AG09319 (cell line): ENCODE measurements around the gene RFX2.
"Not testable (repeated sequence)": the region's sequence is repeated elsewhere in the genome, so short reads cannot be mapped to it uniquely, and the experiment has no call there.

Experiments
- DNase-seq: peaks from one replicate; pipeline ENCODE4 v3.0.0-alpha.2; 2010; ENCODE audit warnings: low read depth; ENCODE audit errors: extremely low read depth
- CTCF ChIP-seq: IDR thresholded peaks from 2 replicates; pipeline ENCODE4 v1.5.1; 2011; ENCODE audit warnings: low read depth, mild to moderate bottlenecking, inconsistent platforms, low read length, moderate library complexity

The RFX2 gene

GRCh38 chr19:6035026-6035425, 75.3 kb downstream of the RFX2 start:
- TF ChIP-seq CTCF, result no peak
- DNase-seq, result no peak

- no peak for DNase-seq
- TF ChIP-seq CTCF, result no peak
Observed at GRCh38 chr19:6034512-6034911, 75.8 kb downstream of the RFX2 start.

DNA sequence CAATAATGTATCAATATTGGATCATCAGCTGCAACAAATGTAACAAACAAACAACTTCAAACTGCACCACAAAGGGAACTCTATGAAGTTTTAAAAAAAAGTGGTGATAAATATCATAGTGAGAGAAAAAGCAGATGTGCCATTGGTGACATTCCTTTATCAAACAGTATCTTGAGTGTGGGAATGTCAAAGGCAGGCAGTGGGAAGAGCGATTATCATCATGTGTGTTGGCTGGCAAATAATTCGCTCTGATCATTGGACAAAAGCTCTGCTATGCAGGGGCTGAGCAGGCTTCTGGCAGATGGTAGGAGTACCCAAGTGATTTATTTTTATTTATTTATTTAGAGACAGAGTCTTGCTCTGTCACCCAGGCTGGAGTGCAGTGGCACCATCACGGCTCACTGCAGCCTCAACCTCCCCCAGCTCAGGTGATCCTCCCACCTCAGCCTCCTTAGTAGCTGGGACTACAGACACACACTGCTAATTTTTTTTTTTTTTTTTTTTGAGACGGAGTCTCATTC, 76.5 kb downstream of the RFX2 start:
- DNase-seq, result no peak
- TF ChIP-seq CTCF, result no peak

DNA sequence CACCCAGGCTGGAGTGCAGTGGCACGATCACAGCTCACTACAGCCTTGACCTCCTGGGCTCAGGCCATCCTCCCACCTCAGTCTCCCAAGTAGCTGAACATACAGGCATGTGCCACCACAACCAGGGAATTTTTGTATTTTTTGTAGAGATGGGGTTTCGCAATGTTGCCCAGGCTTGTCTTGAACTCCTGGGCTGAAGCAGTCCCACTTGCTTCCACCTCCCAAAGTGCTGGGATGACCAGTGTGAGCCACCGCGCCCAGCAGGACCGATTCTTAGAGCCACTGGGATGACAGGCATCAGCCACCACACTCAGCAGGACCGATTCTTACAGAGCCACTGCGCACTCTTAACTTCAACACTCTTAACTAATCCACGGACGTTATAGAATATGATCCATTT, 77.5 kb downstream of the RFX2 start:
- no peak for TF ChIP-seq CTCF
- no peak for DNase-seq

GRCh38 chr19:6032381-6032780, 77.9 kb downstream of the RFX2 start:
- DNase-seq, result no peak

GRCh38 chr19:6030214-6030507, 80.1 kb downstream of the RFX2 start:
- DNase-seq, result peak; percentile 45
- TF ChIP-seq CTCF, result no peak

More at GRCh38 chr19:6032381-6032780, 77.9 kb downstream of the RFX2 start:
- no peak for TF ChIP-seq CTCF

- DNase-seq, result no peak
- no peak for TF ChIP-seq CTCF
Observed at GRCh38 chr19:6026390-6027227, 83.7 kb downstream of the RFX2 start.

DNA sequence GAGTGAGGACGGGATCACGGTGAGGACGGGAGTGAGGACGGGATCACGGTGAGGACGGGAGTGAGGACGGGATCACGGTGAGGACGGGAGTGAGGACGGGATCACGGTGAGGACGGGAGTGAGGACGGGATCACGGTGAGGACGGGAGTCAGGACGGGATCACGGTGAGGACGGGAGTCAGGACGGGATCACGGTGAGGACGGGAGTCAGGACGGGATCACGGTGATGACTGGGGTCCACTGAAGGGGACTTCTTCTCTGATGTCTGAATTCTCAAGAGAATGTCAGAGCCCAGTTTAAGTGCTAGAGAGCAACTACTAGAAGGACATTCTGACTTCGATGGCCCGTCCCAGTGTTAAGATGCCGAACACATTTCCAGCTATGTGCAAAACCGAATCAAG, 85.5 kb downstream of the RFX2 start:
- DNase-seq, result not testable (repeated sequence)
